Fibroblast of skin of right quadriceps (primary cell): ENCODE results near the gene ECEL1.
"Not testable (repeated sequence)": the region's sequence is repeated elsewhere in the genome, so short reads cannot be mapped to it uniquely, and the experiment has no call there.

Experiments used
- DNase-seq: peaks from one replicate; pipeline ENCODE4 v3.0.0-alpha.2; 2013

Gene ECEL1

DNA sequence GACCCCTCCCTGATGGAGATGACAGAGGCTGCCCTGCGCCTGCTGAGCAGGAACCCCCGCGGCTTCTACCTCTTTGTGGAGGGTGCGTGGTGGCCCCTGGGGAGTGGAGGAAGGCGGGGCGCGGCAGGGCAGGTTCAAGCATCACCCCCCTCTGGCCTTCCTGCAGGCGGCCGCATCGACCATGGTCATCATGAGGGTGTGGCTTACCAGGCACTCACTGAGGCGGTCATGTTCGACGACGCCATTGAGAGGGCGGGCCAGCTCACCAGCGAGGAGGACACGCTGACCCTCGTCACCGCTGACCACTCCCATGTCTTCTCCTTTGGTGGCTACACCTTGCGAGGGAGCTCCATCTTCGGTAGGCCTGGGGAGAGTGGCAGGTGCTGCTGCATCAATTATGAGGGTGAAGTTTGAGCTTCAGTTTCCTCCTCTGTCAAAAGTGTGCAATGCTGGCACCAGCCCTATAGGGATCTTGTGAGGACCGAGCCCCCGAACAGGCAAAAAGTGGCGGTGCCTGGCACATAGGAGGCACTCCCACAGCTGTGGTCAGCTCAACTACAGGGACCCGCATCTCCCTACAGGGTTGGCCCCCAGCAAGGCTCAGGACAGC lies 29.5 kb downstream of the ECEL1 start:
- DNase-seq: no peak

DNA sequence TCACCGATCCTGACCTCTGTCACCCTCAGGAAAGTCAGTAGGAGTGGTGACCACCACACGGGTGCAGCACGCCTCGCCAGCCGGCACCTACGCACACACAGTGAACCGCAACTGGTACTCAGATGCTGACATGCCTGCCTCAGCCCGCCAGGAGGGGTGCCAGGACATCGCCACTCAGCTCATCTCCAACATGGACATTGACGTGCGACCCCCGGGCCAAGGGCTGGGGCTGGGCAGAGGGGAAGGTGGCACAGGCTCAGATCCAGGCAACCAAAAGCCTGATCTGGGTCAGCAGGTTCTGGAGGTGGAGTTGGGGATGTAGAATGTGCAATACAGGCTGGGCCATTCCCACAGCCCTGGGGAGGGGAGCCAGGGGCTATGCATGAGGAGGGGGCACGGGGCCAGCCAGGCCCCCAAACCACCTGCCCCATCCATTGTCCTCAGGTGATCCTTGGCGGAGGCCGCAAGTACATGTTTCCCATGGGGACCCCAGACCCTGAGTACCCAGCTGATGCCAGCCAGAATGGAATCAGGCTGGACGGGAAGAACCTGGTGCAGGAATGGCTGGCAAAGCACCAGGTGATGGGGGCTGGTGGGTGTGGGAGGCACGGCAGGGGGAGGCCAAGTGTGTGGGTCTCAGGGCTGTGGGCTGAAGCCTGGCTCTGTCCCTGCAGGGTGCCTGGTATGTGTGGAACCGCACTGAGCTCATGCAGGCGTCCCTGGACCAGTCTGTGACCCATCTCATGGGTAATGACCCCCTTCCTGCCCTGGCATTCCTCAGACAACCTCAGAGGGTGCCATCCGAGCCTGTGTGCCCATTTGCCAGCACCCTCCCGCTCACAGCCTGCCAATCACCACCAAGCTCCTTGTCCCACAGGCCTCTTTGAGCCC lies 30.3 kb downstream of the ECEL1 start:
- DNase-seq: no peak

- no peak for DNase-seq
Observed at GRCh38 chr2:232456296-232457120, 31.1 kb downstream of the ECEL1 start.

GRCh38 chr2:232455426-232456255 lies 32.0 kb downstream of the ECEL1 start, which contains the start of gene ALPI:
TSS of gene ALPI (plus strand) at chr2:232456153. CDS start at chr2:232456200, 47 bp downstream.
- no peak for DNase-seq

GRCh38 chr2:232454630-232455029 lies 33.0 kb downstream of the ECEL1 start:
- DNase-seq: no peak

DNA sequence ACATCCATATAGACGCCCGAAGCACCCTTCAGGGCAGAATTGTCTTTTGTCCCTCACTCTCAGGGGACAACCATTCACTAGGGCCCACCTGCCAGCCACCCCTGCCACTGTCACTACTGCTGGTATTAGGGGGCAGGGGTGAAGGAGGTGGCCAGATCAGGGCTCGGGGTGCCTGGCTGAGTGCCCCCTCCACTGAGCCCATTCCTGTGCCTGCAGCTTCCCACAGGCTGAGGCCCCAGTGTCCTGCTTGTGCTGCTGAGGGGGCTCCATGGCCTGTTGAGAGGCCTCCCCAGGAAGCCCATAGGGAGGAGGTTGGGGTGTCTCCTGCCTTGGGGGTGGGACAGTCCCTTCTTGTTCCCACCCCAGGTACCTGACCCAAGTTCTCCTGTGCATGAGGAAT lies 36.0 kb downstream of the ECEL1 start:
- DNase-seq: not testable (repeated sequence)

DNA sequence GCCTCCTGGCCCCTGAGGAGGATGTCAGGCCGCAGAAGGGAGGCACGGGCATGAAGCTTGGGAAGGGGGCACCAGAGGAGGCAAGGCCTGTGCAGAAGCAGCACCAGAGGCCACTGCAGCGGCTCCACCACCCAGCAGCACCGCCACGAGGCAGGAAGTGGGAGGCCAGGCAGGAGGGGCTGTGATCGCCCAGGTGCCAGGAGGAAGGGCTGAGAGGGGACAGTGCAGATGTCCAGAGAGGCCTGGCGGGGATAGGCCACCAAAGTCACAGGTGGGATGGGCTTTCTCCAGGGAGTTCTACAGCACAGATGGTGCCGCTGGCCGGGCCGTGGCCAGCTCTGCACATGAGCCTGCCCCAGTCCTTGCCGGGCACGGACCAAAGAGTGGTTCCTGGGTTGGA lies 37.7 kb downstream of the ECEL1 start:
- DNase-seq: no peak

DNA sequence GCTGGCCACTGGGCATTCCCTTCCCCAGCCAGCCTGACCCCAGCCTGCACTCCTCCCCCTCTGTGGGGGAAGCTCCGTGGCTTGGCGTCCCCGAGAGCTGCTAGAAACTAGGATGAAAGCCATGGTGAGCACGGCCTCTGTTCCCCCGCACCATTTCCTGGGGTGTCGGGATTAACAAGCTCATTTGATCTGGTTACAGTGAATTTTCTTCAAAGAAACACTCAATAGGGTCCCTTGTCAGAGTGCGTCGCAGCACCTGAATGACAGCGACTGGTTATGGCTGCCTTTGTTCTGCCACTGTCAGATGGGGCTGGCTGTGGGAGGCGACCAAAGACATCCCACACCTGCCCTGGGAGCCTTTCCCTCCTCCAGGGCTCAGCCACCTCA lies 39.3 kb downstream of the ECEL1 start:
- no peak for DNase-seq

DNA sequence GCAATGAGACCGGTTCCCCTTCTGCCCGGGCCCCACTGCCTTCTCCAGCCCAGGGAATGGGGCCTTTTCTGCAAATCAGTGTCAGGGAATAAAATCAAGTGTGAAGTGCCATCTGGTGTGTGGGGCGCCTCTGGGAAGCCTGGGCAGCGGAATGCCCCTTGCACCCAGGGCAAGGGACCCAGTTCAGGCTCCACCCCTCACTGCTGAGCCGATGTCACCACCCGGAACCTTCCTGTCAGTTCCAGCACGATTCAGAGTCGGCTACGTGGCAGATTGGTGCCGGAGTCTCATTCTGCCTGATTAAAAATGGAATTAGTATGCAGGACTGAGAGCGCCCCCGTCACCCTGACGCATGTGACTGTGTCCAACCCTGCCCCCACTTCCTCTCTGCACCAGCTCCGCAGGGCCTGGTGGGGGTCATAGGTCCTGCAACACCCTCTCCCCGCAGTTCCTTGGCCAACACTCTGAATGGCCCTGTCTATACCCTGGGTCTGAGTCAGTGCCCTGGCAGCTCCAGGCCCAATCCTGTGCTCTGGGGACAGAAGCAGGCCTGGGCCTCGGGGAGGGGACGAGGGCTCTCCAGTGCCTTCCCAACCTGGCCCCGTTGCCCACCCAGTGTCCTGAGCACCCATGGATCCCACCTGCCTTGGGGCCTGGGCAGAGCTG lies 39.9 kb downstream of the ECEL1 start:
- no peak for DNase-seq

- DNase-seq: no peak
Observed at GRCh38 chr2:232447091-232447620, 40.5 kb downstream of the ECEL1 start.

- not testable (repeated sequence) for DNase-seq
Observed at GRCh38 chr2:232446266-232446777, 41.3 kb downstream of the ECEL1 start.

- not testable (repeated sequence) for DNase-seq
Observed at GRCh38 chr2:232445149-232445885, 42.3 kb downstream of the ECEL1 start.

DNA sequence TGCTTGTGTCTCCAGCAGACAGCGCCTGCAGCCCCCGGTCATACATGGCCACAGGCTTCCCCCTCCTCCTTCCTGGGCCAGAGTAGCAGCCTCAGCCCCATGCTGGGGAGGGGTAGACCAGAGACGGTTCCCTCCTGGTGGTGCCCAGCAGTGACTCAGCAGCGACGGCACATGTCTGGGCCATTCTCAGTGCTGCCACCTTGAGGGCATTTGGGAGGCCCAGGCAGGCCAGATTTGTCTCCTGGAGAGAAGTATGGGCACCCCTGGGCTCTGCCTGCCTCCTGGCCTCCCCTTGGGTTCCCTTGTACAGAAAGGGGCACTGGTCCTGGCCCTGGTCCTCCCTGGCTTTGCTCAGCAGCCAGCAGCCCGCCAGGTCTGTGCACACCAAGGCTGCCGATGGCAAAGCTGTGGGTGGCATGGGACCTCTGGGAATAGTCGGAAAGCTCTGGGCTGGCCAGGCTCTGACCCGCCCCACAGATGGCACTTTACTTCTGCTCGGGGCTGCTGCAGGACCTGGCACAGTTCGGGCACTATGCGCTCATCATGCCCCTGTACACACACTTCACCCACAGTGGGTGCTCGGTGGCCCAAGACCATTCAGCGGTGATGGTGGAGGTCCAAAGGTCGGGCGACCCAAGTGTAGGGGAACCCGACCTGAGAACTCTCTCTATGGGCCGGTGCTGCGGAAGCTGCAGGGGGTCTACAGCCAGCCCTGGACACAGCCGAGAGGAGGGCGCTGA lies 43.1 kb downstream of the ECEL1 start:
- DNase-seq: peak; percentile 32

DNA sequence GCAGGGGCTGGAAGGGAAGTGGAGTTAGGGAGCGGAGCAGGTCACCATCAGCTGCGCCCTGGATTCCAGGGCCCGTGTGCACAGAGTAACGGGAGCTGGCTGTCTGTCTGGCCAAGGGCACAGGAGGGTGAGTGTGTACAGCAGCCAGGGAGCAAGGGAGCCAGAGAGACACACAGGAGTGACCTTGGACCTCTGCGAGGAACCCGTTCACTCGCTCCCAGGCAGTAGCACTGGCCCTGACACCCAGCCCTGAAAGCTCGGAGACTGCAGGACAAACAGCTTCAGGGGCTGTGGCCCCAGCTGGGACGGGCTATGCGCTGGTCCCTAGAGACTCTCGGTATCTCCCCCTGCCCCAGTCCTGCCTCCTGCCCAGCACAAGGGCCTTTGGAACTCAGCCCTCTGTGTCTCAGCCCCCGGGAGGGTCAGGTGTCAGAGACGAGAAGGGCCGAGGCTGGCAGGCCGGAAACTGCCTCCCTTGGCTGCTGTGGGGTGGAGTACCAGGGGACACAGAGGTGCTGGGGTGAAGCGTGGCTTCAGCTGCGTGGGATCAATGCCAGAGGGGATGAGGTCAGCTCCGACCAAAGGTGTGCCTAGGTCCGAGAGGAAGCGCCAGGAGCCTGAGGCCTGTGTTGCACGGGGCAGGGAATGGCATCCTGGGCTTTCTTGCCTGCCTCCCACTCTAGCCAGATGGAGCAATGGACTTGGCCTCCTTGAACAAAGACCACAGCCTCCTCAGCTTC lies 43.8 kb downstream of the ECEL1 start:
- not testable (repeated sequence) for DNase-seq

DNA sequence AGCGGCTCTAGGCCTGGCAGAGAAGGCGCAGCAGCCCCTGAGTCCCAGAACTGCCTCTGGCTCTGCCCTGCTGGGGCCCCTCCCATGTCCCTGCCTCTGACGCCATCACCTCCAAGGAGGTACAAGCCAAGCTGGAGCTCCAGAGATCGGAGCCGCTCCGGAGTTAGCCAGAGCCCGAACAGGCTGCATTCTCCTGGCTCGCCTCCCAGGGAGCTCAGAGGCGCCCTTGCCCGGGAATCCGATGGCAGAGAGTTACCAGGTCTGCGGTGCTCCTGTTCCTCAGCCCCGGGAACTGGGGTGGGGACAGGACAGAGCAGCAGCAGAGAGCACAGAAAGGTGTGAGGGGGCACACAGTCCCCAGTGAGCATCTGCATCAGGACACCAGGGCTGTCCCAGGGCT lies 44.6 kb downstream of the ECEL1 start:
- DNase-seq: not testable (repeated sequence)

DNA sequence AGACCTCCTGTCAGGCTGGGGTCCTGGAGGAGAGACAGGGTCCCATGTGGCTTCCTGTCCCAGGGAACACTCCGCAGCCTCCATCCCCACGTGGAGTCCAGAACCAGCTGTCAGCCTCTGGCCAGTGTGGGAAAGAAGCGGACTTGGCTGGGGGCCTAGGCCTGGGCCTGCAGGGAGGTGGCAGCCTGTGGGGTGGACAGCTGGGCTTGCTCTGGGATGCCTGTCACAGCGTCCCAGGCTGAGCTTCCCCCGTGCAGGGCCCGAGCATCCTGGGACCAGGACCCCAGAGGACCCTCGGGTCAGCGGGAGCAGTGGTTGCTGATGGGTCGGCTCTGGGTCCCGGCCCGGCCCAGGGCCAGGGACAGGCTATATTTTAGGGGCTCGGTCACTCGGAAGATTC lies 45.2 kb downstream of the ECEL1 start:
- not testable (repeated sequence) for DNase-seq

DNA sequence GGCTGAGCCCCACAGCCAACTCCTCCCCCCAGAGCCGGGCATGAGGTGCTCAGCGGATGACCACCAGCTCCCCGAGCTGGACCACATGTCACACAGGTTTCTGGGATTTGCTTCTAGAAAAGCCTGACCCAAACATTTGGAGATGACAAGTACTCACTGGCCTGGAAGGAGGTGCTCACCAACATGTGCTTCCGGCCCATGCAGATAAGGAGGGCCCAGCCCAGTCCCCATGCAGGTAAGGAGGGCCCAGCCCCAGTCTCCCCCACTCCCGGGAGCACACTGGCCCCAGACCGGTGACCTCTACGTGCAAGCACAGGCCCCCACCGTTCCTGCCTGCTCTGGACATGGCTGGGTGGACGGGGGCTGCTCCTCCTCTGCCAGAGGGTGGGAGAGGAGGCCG lies 45.7 kb downstream of the ECEL1 start:
- DNase-seq: not testable (repeated sequence)

- no peak for DNase-seq
Observed at GRCh38 chr2:232441147-232441651, 46.4 kb downstream of the ECEL1 start.
